GM12878 (cell line): ENCODE results near the gene NT5C3B. TPM values are rescaled to one million over a fixed set of nuclear protein-coding genes. Genes with fewer than 3 reads are reported as not detected.

Experiments used
- ATAC-seq: fragments of 200-7000 bp; cut with Tn5 transposase; 3 replicates; pipeline ENCODE4 v1.9.1; 2020; ENCODE audit warnings: mild to moderate bottlenecking, moderate library complexity
- BruUV-seq: library from RNA; stranded (reverse); fragments of 400-500 nt; replicated peaks from 2 replicates; lab custom pipeline; 2021; lab: Mats Ljungman, UMichigan
- CTCF ChIA-PET: fragments of 300-600 bp; sonication (Branson Sonifier 250); formaldehyde crosslinking; extraction: SDS; loops from one replicate; lab custom pipeline; 2021; ENCODE audit warnings: inconsistent platforms; lab: Yijun Ruan, JAX
- POLR2A ChIA-PET: fragments of 350-600 bp; formaldehyde crosslinking; extraction: SDS; loops from one replicate; lab custom pipeline; 2021; ENCODE audit warnings: inconsistent platforms; lab: Charles Lee
- RAD21 ChIA-PET: fragments of 300-600 bp; sonication (Branson Sonifier 250); formaldehyde crosslinking; loops from one replicate; lab custom pipeline; 2023; ENCODE audit warnings: antibody characterized with exemption; ENCODE audit not compliant: unreplicated experiment; lab: Charles Lee
- SMC1A ChIA-PET: fragments of 300-600 bp; sonication (Branson Sonifier 250); formaldehyde crosslinking; loops from one replicate; lab custom pipeline; 2023; ENCODE audit not compliant: unreplicated experiment, uncharacterized antibody; lab: Charles Lee
- DNase-seq: peaks from one replicate; pipeline ENCODE4 v3.0.0-alpha.2; 2011; ENCODE audit warnings: low read depth, low spot score
- FAIRE-seq: peaks from 3 replicates; lab custom pipeline; 2011; peaks lifted over from hg19 to GRCh38; lab: Jason Lieb, UNC
- H2AFZ ChIP-seq: 2 replicates; pipeline ENCODE4 v1.6.0; 2011; ENCODE audit warnings: low read depth, low read length, control low read depth; ENCODE audit not compliant: control insufficient read depth
- H3K27ac ChIP-seq: 2 replicates; pipeline ENCODE4 v1.5.1; 2011; ENCODE audit warnings: control low read depth; ENCODE audit not compliant: control insufficient read depth, insufficient read depth
- H3K27me3 ChIP-seq, 2 experiments: replicated peaks in 1 of 2; 2 replicates each; pipeline versions ENCODE4 v1.6.0 to v1.6.1; 2011; ENCODE audit warnings: low read length in 1 of 2; ENCODE audit not compliant: control insufficient read depth in 2 of 2, insufficient read depth in 2 of 2
- H3K36me3 ChIP-seq, 2 experiments: 2 replicates each; pipeline ENCODE4 v1.5.1; 2011; ENCODE audit warnings: low read length in 1 of 2; ENCODE audit not compliant: control insufficient read depth in 2 of 2, insufficient read depth in 2 of 2
- H3K4me1 ChIP-seq: 2 replicates; pipeline ENCODE4 v1.6.1; 2011; ENCODE audit warnings: mild to moderate bottlenecking, low read length, moderate library complexity, mixed read lengths; ENCODE audit not compliant: control insufficient read depth, insufficient read depth
- H3K4me2 ChIP-seq: 2 replicates; pipeline ENCODE4 v1.6.0; 2011; ENCODE audit warnings: control low read depth; ENCODE audit not compliant: control insufficient read depth, insufficient read depth
- H3K4me3 ChIP-seq: fragments of 200-600 bp; sonication (generic); 2 replicates; pipeline ENCODE4 v1.5.1; 2016
- H3K79me2 ChIP-seq: 2 replicates; pipeline ENCODE4 v1.6.0; 2011; ENCODE audit warnings: low read length; ENCODE audit not compliant: control insufficient read depth, insufficient read depth
- H3K9ac ChIP-seq: 2 replicates; pipeline ENCODE4 v1.8.0; 2011; ENCODE audit warnings: low read length, control low read depth, mixed read lengths; ENCODE audit not compliant: control insufficient read depth, insufficient read depth
- H3K9me3 ChIP-seq: replicated peaks from 3 replicates; pipeline ENCODE4 v1.5.1; 2011; ENCODE audit warnings: mild to moderate bottlenecking, low read length; ENCODE audit not compliant: control insufficient read depth, insufficient read depth
- H4K20me1 ChIP-seq: 2 replicates; pipeline ENCODE4 v1.6.0; 2011; ENCODE audit not compliant: control insufficient read depth, insufficient read depth
- FOXK2 ChIP-seq: fragments of 450-650 bp; IDR thresholded peaks from 2 replicates; pipeline ENCODE4 v1.6.1; 2017; ENCODE audit warnings: mild to moderate bottlenecking, moderate library complexity
- SP1 ChIP-seq: IDR thresholded peaks from one replicate; pipeline ENCODE4 v1.6.1; 2011; ENCODE audit warnings: low read depth, low read length
- WGBS: methylation state at CpG from one replicate; pipeline ENCODE4 v1.1.6; 2016; ENCODE audit warnings: low lambda C conversion rate; ENCODE audit not compliant: insufficient replicate concordance, insufficient coverage; ENCODE audit errors: missing lambda C conversion rate; 5-methylcytosine and 5-hydroxymethylcytosine counted together
- in situ Hi-C: fragments of 300-500 bp; cut with MboI; formaldehyde crosslinking; loops from 9 replicates; pipeline ENCODE4 v1.14.3; 2018; ENCODE audit warnings: mixed read lengths
- intact Hi-C: fragments of 100-400 bp; cut with micrococcal nuclease; formaldehyde crosslinking; loops from one replicate; pipeline ENCODE4 v1.14.2; 2022; ENCODE audit not compliant: unreplicated experiment
- polyA plus RNA-seq, 11 experiments: library from polyadenylated mRNA; depleted of rRNA in 4 of 11; unstranded in 6 of 11; stranded (reverse) in 5 of 11; fragments of >200 nt; fragmentation: Nextera tagmentation in 4 of 11; fragmentation: Illumina TruSeq in 1 of 11; extraction: Ambion mirVana in 4 of 11; extraction: Trizol in 1 of 11; gene quantifications; 1 replicate in 1 of 11; 2 replicates in 10 of 11; pipeline versions ENCODE4 v1.2.1 to v1.2.3, GENCODE V29; 2011 to 2016; ENCODE audit warnings: inconsistent platforms in 2 of 11, missing spikeins in 2 of 11, low read depth in 1 of 11
- total RNA-seq, 4 experiments: library from RNA; depleted of rRNA in 3 of 4; stranded (reverse); fragments of >200 nt in 3 of 4; fragmentation: Illumina TruSeq in 1 of 4; extraction: Trizol in 1 of 4; gene quantifications; 2 replicates each; pipeline versions ENCODE4 v1.2.1 to v1.2.3, GENCODE V29; 2013 to 2021
- TF ChIP-seq, protein P1 (sequence below): fragments of 450-650 bp; IDR thresholded peaks from 2 replicates; pipeline ENCODE4 v1.6.1; 2017; ENCODE audit warnings: mild to moderate bottlenecking, low read depth, inconsistent platforms; ENCODE audit not compliant: poor library complexity, severe bottlenecking

Gene NT5C3B
- total and polyA plus RNA-seq, 10 of the 15 experiments (the other 5 are each of a cell fraction or from before 2014, with no cell fraction given) = 0.52 to 64.6 (median 41.0) TPM

DNA sequence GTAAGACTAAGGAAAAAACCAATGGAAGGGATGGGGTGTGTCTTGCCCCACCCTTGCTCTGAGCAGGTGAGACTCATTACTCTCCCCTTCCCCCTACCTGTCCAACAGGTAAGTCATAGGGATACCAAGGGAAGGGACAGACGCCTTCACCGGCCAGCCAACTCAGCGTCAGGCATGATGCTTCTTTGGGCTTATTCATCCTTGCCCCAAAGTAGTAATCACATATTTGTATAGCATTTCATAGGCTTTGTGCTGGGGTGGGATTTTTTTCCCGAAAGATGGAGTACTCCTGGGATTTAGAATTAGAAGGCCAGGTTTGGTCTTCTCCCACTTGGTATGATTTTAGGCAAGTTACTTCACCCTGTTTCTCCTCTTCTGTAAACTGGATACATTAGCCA lies 49.0 kb downstream of the NT5C3B start:
- H4K20me1 ChIP-seq = no peaks in the 10 kb centered on the region
- in situ Hi-C loops = no loop called here
- H3K27me3 ChIP-seq = peaks cover 0 to 6% of the 10 kb centered on the region in 2 experiments; a peak in 1 of 4 replicates
- 0 out of 2 replicates have a peak overlapping the region, but pooled peaks have one; percentile 71 for H3K4me2 ChIP-seq
- DNase-seq (no peak), FAIRE-seq (no peak), ATAC-seq (no peak)
- ChIA-PET RAD21 (interaction anchor here (0.7 to 1.6 kb wide), 6 partner anchors 13 to 49 kb away, joined by 3 to 6 read pairs (median 4); no protein-coding TSS in a partner anchor), POLR2A (interaction anchor here (0.6 to 1.5 kb wide), 7 partner anchors 13 to 132 kb away, joined by 3 to 6 read pairs (median 3); partner anchors contain the start of gene ACLY), SMC1A (interaction anchor here (1.0 to 2.0 kb wide), 5 partner anchors 9 to 50 kb away, joined by 3 to 8 read pairs (median 3); no protein-coding TSS in a partner anchor), CTCF (interaction anchor here (0.6 to 4.1 kb wide), 10 partner anchors 9 to 56 kb away, joined by 3 to 25 read pairs (median 5); no protein-coding TSS in a partner anchor)
- 0 out of 2 replicates have a peak, but pooled peaks have one; percentile 3 for TF ChIP-seq FOXK2
- TF ChIP-seq SP1 = no peak
- TF ChIP-seq, protein P1, sequence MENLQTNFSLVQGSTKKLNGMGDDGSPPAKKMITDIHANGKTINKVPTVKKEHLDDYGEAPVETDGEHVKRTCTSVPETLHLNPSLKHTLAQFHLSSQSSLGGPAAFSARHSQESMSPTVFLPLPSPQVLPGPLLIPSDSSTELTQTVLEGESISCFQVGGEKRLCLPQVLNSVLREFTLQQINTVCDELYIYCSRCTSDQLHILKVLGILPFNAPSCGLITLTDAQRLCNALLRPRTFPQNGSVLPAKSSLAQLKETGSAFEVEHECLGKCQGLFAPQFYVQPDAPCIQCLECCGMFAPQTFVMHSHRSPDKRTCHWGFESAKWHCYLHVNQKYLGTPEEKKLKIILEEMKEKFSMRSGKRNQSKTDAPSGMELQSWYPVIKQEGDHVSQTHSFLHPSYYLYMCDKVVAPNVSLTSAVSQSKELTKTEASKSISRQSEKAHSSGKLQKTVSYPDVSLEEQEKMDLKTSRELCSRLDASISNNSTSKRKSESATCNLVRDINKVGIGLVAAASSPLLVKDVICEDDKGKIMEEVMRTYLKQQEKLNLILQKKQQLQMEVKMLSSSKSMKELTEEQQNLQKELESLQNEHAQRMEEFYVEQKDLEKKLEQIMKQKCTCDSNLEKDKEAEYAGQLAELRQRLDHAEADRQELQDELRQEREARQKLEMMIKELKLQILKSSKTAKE = peak; percentile 14
- intact Hi-C loops = no loop called here
- H2AFZ ChIP-seq = no peak overlapping the region
- H3K36me3 ChIP-seq = no peaks in the 10 kb centered on the region
- no peak overlapping the region for H3K4me3 ChIP-seq
- no peaks in the 10 kb centered on the region for H3K79me2 ChIP-seq
- no peak overlapping the region for H3K9ac ChIP-seq
- whole genome bisulfite sequencing = 76% methylated on average over 4 of the region's 4 CpGs
- no TSS peak for BruUV-seq
- H3K27ac ChIP-seq = no peak overlapping the region
- no peaks in the 10 kb centered on the region; the same call in 2 of the 3 replicates for H3K9me3 ChIP-seq
- H3K4me1 ChIP-seq = peaks cover 13% of the 10 kb centered on the region
